ENCODE data around the gene LRRC46. TPM values are rescaled to one million over a fixed set of nuclear protein-coding genes. Genes with fewer than 3 reads are reported as not detected.

Gene LRRC46
- total and polyA plus RNA-seq, 4 donors: 0.40 to 13.1 (median 6.2) TPM

- WGBS (ENCODE audit: insufficient coverage): 95% methylated on average over 21 of the region's 21 CpGs
Observed at GRCh38 chr17:47815106-47815918, 16.2 kb upstream of the LRRC46 start.

GRCh38 chr17:47816111-47816735 is 15.2 kb upstream of the LRRC46 start:
- H3K4me3 ChIP-seq (ENCODE audit: low read depth, low read length): no peak overlapping the region
- 94% methylated on average over 18 of the region's 21 CpGs for WGBS (ENCODE audit: insufficient coverage)
- H3K27me3 ChIP-seq (ENCODE audit: control insufficient read depth, insufficient read depth, low read length): no peaks in the 10 kb centered on the region
- no peak for DNase-seq (ENCODE audit: low read depth in 4 of 6, low spot score in 6 of 6)
- H3K27ac ChIP-seq (ENCODE audit: low read depth, low read length): no peak overlapping the region
- H3K4me1 ChIP-seq (ENCODE audit: control insufficient read depth, insufficient read depth, low read length): peaks cover 17% of the 10 kb centered on the region
- H3K36me3 ChIP-seq (ENCODE audit: control insufficient read depth, insufficient read depth, low read length): peaks cover 89% of the 10 kb centered on the region
- no peaks in the 10 kb centered on the region for H3K9me3 ChIP-seq (ENCODE audit: control insufficient read depth, insufficient read depth, low read length)

More at GRCh38 chr17:47815106-47815918, 16.2 kb upstream of the LRRC46 start:
- H3K27ac ChIP-seq (ENCODE audit: low read depth, low read length): no peak overlapping the region
- H3K36me3 ChIP-seq (ENCODE audit: control insufficient read depth, insufficient read depth, low read length): peaks cover 98% of the 10 kb centered on the region
- H3K27me3 ChIP-seq (ENCODE audit: control insufficient read depth, insufficient read depth, low read length): no peaks in the 10 kb centered on the region
- DNase-seq (ENCODE audit: low read depth in 4 of 6, low spot score in 6 of 6): no peak
- H3K9me3 ChIP-seq (ENCODE audit: control insufficient read depth, insufficient read depth, low read length): no peaks in the 10 kb centered on the region
- H3K4me1 ChIP-seq (ENCODE audit: control insufficient read depth, insufficient read depth, low read length): peaks cover 10% of the 10 kb centered on the region
- H3K4me3 ChIP-seq (ENCODE audit: low read depth, low read length): no peak overlapping the region

DNA sequence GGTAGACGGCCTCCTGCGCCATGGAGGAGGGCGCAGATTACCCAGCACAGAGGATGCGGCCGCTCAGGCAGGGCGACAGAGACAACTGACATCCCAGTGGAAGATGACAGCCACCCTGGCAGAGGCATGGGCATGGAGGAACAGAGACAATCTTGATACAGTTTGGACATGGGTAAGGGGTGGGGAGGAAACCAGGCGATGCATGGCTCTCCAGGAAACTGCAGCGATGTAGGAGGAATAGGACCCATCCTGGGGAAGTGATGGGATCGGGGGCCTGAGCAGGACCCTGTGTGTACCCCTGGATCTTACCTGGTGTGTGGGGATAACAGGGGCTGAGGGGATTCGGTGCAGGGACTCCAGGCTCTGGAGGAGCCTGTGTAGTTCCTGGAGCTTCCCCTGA is 14.5 kb upstream of the LRRC46 start:
- H3K4me3 ChIP-seq (ENCODE audit: low read depth, low read length): no peak overlapping the region
- H3K36me3 ChIP-seq (ENCODE audit: control insufficient read depth, insufficient read depth, low read length): peaks cover 82% of the 10 kb centered on the region
- whole genome bisulfite sequencing (ENCODE audit: insufficient coverage): 98% methylated on average over 10 of the region's 10 CpGs
- H3K9me3 ChIP-seq (ENCODE audit: control insufficient read depth, insufficient read depth, low read length): no peaks in the 10 kb centered on the region
- no peak for DNase-seq (ENCODE audit: low read depth in 4 of 6, low spot score in 6 of 6)
- peaks cover 21% of the 10 kb centered on the region for H3K4me1 ChIP-seq (ENCODE audit: control insufficient read depth, insufficient read depth, low read length)
- no peaks in the 10 kb centered on the region for H3K27me3 ChIP-seq (ENCODE audit: control insufficient read depth, insufficient read depth, low read length)
- H3K27ac ChIP-seq (ENCODE audit: low read depth, low read length): no peak overlapping the region

- Histone ChIP-seq H3K4me3 (ENCODE audit: low read depth, low read length) (no peak overlapping the region), H3K9me3 (ENCODE audit: control insufficient read depth, insufficient read depth, low read length) (no peaks in the 10 kb centered on the region), H3K27me3 (ENCODE audit: control insufficient read depth, insufficient read depth, low read length) (no peaks in the 10 kb centered on the region), H3K27ac (ENCODE audit: low read depth, low read length) (no peak overlapping the region), H3K36me3 (ENCODE audit: control insufficient read depth, insufficient read depth, low read length) (peaks cover 72% of the 10 kb centered on the region), H3K4me1 (ENCODE audit: control insufficient read depth, insufficient read depth, low read length) (peaks cover 32% of the 10 kb centered on the region)
- no peak for DNase-seq (ENCODE audit: low read depth in 4 of 6, low spot score in 6 of 6)
- WGBS (ENCODE audit: insufficient coverage): 92% methylated on average over 8 of the region's 11 CpGs
Observed at GRCh38 chr17:47818002-47818695, 13.3 kb upstream of the LRRC46 start.

- 65% methylated on average over 7 of the region's 10 CpGs for WGBS (ENCODE audit: insufficient coverage)
- peaks cover 69% of the 10 kb centered on the region for H3K36me3 ChIP-seq (ENCODE audit: control insufficient read depth, insufficient read depth, low read length)
Observed at GRCh38 chr17:47819475-47819874, 12.0 kb upstream of the LRRC46 start.

GRCh38 chr17:47820033-47820789 is 11.3 kb upstream of the LRRC46 start:
- H3K4me3 ChIP-seq (ENCODE audit: low read depth, low read length): no peak overlapping the region
- H3K36me3 ChIP-seq (ENCODE audit: control insufficient read depth, insufficient read depth, low read length): peaks cover 64% of the 10 kb centered on the region
- H3K9me3 ChIP-seq (ENCODE audit: control insufficient read depth, insufficient read depth, low read length): no peaks in the 10 kb centered on the region
- WGBS (ENCODE audit: insufficient coverage): 60% methylated on average over 8 of the region's 12 CpGs
- DNase-seq (ENCODE audit: low read depth in 4 of 6, low spot score in 6 of 6): no peak
- peaks cover 32% of the 10 kb centered on the region for H3K4me1 ChIP-seq (ENCODE audit: control insufficient read depth, insufficient read depth, low read length)
- H3K27me3 ChIP-seq (ENCODE audit: control insufficient read depth, insufficient read depth, low read length): no peaks in the 10 kb centered on the region
- H3K27ac ChIP-seq (ENCODE audit: low read depth, low read length): no peak overlapping the region

More at GRCh38 chr17:47819475-47819874, 12.0 kb upstream of the LRRC46 start:
- H3K27me3 ChIP-seq (ENCODE audit: control insufficient read depth, insufficient read depth, low read length): no peaks in the 10 kb centered on the region
- DNase-seq (ENCODE audit: low read depth in 4 of 6, low spot score in 6 of 6): no peak
- no peaks in the 10 kb centered on the region for H3K9me3 ChIP-seq (ENCODE audit: control insufficient read depth, insufficient read depth, low read length)
- peaks cover 32% of the 10 kb centered on the region for H3K4me1 ChIP-seq (ENCODE audit: control insufficient read depth, insufficient read depth, low read length)
- no peak overlapping the region for H3K27ac ChIP-seq (ENCODE audit: low read depth, low read length)
- H3K4me3 ChIP-seq (ENCODE audit: low read depth, low read length): no peak overlapping the region

GRCh38 chr17:47821031-47821423 is 10.4 kb upstream of the LRRC46 start:
- Histone ChIP-seq H3K9me3 (ENCODE audit: control insufficient read depth, insufficient read depth, low read length) (no peaks in the 10 kb centered on the region), H3K27ac (ENCODE audit: low read depth, low read length) (peak overlapping the region; percentile 16), H3K36me3 (ENCODE audit: control insufficient read depth, insufficient read depth, low read length) (peaks cover 60% of the 10 kb centered on the region), H3K27me3 (ENCODE audit: control insufficient read depth, insufficient read depth, low read length) (no peaks in the 10 kb centered on the region), H3K4me1 (ENCODE audit: control insufficient read depth, insufficient read depth, low read length) (peaks cover 32% of the 10 kb centered on the region), H3K4me3 (ENCODE audit: low read depth, low read length) (peak overlapping the region; percentile 84)
- DNase-seq (ENCODE audit: low read depth in 4 of 6, low spot score in 6 of 6): no peak
- WGBS (ENCODE audit: insufficient coverage): 0% methylated on average over 4 of the region's 4 CpGs

GRCh38 chr17:47821424-47822391 is 9.8 kb upstream of the LRRC46 start, which contains the start of gene OSBPL7:
Gene OSBPL7, minus strand, starts transcription at chr17:47821794. Its CDS starts 1,516 bp downstream, at chr17:47820278.
- 0% methylated on average over 15 of the region's 21 CpGs for WGBS (ENCODE audit: insufficient coverage)
- Histone ChIP-seq H3K27ac (ENCODE audit: low read depth, low read length) (peak within 1 kb of the TSS; percentile 45), H3K36me3 (ENCODE audit: control insufficient read depth, insufficient read depth, low read length) (peaks cover 60% of the 10 kb centered on the region)

More at GRCh38 chr17:47821424-47822391, 9.8 kb upstream of the LRRC46 start, which contains the start of gene OSBPL7:
- peak in 5 of 6 donors; percentile 54 to 95 (median 69) for DNase-seq (ENCODE audit: low read depth in 4 of 6, low spot score in 6 of 6)
- Histone ChIP-seq H3K4me1 (ENCODE audit: control insufficient read depth, insufficient read depth, low read length) (peaks cover 32% of the 10 kb centered on the region), H3K4me3 (ENCODE audit: low read depth, low read length) (peak within 1 kb of the TSS; percentile 84), H3K9me3 (ENCODE audit: control insufficient read depth, insufficient read depth, low read length) (no peaks in the 10 kb centered on the region), H3K27me3 (ENCODE audit: control insufficient read depth, insufficient read depth, low read length) (no peaks in the 10 kb centered on the region)

All from spinal cord (tissue), 10 donors.